Measurements from ENCODE around the gene OMD.

Gene OMD

DNA sequence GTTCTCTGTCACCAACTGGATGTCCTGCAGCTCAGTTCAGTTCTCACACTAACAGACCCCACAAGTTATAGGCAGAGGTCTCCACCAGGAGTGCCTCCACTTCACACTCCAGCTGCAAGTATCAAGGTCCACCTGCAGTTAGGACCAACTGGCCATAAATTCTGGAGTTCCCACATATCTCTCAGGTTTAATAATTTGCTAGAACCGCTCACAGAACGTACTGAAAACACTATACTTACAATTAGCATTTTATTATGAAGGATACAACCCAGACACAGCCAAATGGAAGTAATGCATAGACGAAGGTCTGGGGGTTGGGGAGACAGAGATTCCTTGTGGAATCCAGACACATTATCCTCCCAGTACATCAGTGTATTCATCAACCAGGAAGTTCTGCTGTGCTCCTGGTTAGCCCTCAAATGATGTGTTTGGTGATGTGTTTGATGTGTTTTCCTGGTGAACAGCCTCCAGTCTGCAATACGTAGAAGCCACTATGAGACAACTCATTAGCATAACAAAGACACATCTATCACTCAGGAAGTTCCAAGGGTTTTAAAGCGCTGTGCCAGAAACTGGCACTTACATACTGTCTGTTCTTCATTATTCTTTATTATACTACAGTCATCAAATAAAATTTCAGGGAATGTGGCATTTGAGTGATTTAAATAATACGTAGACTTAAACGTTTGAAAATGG is 45.3 kb downstream of the OMD start:
- in situ Hi-C loops (cut with HindIII; ENCODE audit: low sequenced_read_pairs): loop anchor here (25.0 kb wide), 1 partner anchor 108 kb away; the partner anchor contains the start of gene ASPN

- in situ Hi-C loops (cut with HindIII; ENCODE audit: low sequenced_read_pairs): loop anchor here (25.0 kb wide), 1 partner anchor 109 kb away; the partner anchor contains the start of gene ASPN
These were observed 46.4 kb downstream of the OMD start for GRCh38 chr9:92377876-92378275.

- in situ Hi-C loops (cut with HindIII; ENCODE audit: low sequenced_read_pairs): loop anchor here (25.0 kb wide), 1 partner anchor 214 kb away; no protein-coding TSS in a partner anchor
These were observed 51.1 kb downstream of the OMD start for GRCh38 chr9:92373167-92373566.

GRCh38 chr9:92369075-92369474 is 55.2 kb downstream of the OMD start:
- in situ Hi-C loops (cut with HindIII; ENCODE audit: low sequenced_read_pairs): loop anchor here (25.0 kb wide), 1 partner anchor 218 kb away; no protein-coding TSS in a partner anchor

Data from endothelial cell of hepatic sinusoid (primary cell).